Osteocyte (in vitro differentiated cells): ENCODE results near the gene NTSR1. TPM values are rescaled to one million over a fixed set of nuclear protein-coding genes. Genes with fewer than 3 reads are reported as not detected.
A peak's percentile ranks its signal among the peaks of the same experiment; 100 is the strongest.

Experiments
- DNase-seq: peaks from one replicate; pipeline ENCODE4 v3.0.0; 2021; ENCODE audit warnings: mixed read lengths; ENCODE audit not compliant: unreplicated experiment; ENCODE audit errors: extremely low spot score
- H3K27ac Mint-ChIP-seq: one replicate; pipeline ENCODE4 v1.8.0; 2021; ENCODE audit warnings: mild to moderate bottlenecking, mixed read lengths; ENCODE audit not compliant: unreplicated experiment
- H3K27me3 Mint-ChIP-seq: one replicate; pipeline ENCODE4 v1.8.0; 2021; ENCODE audit warnings: mixed read lengths; ENCODE audit not compliant: unreplicated experiment
- H3K36me3 Mint-ChIP-seq: one replicate; pipeline ENCODE4 v1.8.0; 2021; ENCODE audit warnings: mixed read lengths; ENCODE audit not compliant: unreplicated experiment
- H3K4me1 Mint-ChIP-seq: one replicate; pipeline ENCODE4 v1.8.0; 2021; ENCODE audit warnings: mixed read lengths; ENCODE audit not compliant: unreplicated experiment
- H3K4me3 Mint-ChIP-seq: one replicate; pipeline ENCODE4 v1.8.0; 2021; ENCODE audit warnings: mild to moderate bottlenecking, moderate library complexity, mixed read lengths; ENCODE audit not compliant: unreplicated experiment
- H3K9me3 Mint-ChIP-seq: one replicate; pipeline ENCODE4 v1.8.0; 2021; ENCODE audit warnings: mixed read lengths; ENCODE audit not compliant: unreplicated experiment
- total RNA-seq: library from RNA; stranded (reverse); gene quantifications from 2 replicates; pipeline ENCODE4 v1.2.1, GENCODE V29; 2021
- TF ChIP-seq, protein P1 (sequence below): fragments of 200-600 bp; sonication (generic); IDR thresholded peaks from 2 replicates; pipeline ENCODE4 v1.5.0; 2021; ENCODE audit warnings: antibody characterized with exemption, mild to moderate bottlenecking, moderate library complexity

NTSR1 gene
- total RNA-seq, 1 donor from 2014 or later: 0.11 TPM

GRCh38 chr20:62800314-62801259, 92.0 kb downstream of the NTSR1 start:
- Mint-ChIP-seq H3K4me3 (no peak overlapping the region), H3K36me3 (peaks cover 22% of the 10 kb centered on the region), H3K27me3 (no peaks in the 10 kb centered on the region), H3K27ac (no peak overlapping the region), H3K4me1 (peaks cover 23% of the 10 kb centered on the region), H3K9me3 (no peaks in the 10 kb centered on the region)
- TF ChIP-seq, protein P1, sequence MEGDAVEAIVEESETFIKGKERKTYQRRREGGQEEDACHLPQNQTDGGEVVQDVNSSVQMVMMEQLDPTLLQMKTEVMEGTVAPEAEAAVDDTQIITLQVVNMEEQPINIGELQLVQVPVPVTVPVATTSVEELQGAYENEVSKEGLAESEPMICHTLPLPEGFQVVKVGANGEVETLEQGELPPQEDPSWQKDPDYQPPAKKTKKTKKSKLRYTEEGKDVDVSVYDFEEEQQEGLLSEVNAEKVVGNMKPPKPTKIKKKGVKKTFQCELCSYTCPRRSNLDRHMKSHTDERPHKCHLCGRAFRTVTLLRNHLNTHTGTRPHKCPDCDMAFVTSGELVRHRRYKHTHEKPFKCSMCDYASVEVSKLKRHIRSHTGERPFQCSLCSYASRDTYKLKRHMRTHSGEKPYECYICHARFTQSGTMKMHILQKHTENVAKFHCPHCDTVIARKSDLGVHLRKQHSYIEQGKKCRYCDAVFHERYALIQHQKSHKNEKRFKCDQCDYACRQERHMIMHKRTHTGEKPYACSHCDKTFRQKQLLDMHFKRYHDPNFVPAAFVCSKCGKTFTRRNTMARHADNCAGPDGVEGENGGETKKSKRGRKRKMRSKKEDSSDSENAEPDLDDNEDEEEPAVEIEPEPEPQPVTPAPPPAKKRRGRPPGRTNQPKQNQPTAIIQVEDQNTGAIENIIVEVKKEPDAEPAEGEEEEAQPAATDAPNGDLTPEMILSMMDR: no peak
- no peak for DNase-seq

GRCh38 chr20:62801284-62802010, 92.8 kb downstream of the NTSR1 start:
- Mint-ChIP-seq H3K27me3 (no peaks in the 10 kb centered on the region), H3K4me3 (no peak overlapping the region), H3K4me1 (peaks cover 28% of the 10 kb centered on the region), H3K9me3 (no peaks in the 10 kb centered on the region), H3K27ac (no peak overlapping the region), H3K36me3 (peaks cover 22% of the 10 kb centered on the region)
- DNase-seq: no peak
- TF ChIP-seq, protein P1: no peak

DNA sequence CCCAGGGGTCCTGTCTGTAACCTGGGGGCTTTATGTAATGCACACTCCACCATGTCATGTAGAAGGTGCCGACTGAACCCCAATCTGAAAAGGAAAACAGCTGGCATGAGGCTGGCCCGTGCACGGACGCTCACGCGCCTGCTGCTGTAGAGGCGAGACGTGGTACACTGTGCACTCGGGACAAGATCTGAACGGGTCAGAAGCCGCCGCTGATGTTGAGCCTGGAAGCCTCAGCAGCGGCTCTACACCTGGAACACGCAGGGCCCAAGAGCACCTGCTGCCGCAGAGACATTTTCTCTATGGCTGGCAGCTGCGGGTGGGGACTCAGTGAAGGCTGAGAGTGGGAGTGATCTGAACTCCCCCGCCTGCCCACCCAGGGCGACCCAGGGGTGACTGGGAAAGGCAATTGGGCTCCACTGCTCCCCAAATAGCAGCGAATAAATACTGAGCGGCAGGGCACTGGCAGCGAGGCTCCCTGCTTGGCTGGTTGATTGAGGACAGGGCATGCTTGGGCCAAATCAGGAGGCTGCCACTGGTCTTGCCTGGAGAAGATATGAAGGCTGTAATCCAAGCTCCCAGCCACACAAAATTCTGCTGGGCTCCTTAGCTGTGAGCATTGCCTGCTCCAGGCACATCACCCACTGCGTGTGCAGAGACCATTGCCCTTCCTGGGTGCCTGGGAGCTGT, 93.5 kb downstream of the NTSR1 start:
- Mint-ChIP-seq H3K9me3 (no peaks in the 10 kb centered on the region), H3K27ac (no peak overlapping the region), H3K27me3 (no peaks in the 10 kb centered on the region), H3K36me3 (peaks cover 22% of the 10 kb centered on the region), H3K4me3 (no peak overlapping the region), H3K4me1 (peaks cover 29% of the 10 kb centered on the region)
- no peak for DNase-seq
- TF ChIP-seq, protein P1: no peak

- no peaks in the 10 kb centered on the region for H3K9me3 Mint-ChIP-seq
- H3K36me3 Mint-ChIP-seq: peaks cover 15% of the 10 kb centered on the region
- TF ChIP-seq, protein P1: no peak
- peak overlapping the region; percentile 74 for H3K4me3 Mint-ChIP-seq
- peaks cover 23% of the 10 kb centered on the region for H3K4me1 Mint-ChIP-seq
- H3K27ac Mint-ChIP-seq: peak overlapping the region; percentile 81
- no peaks in the 10 kb centered on the region for H3K27me3 Mint-ChIP-seq
- DNase-seq: no peak
Observed at GRCh38 chr20:62804021-62804626, 95.5 kb downstream of the NTSR1 start.
